ENCODE measurements around the gene PNLDC1. TPM values are rescaled to one million over a fixed set of nuclear protein-coding genes. Genes with fewer than 3 reads are reported as not detected.

PNLDC1 gene
- total RNA-seq, 1 donor from 2014 or later, result 0.49 TPM

- Mint-ChIP-seq H3K27me3 (ENCODE audit: low read depth) (no peaks in the 10 kb centered on the region), H3K4me1 (peaks cover 10% of the 10 kb centered on the region), H3K27ac (ENCODE audit: unreplicated experiment) (no peak overlapping the region), H3K9me3 (no peaks in the 10 kb centered on the region), H3K36me3 (ENCODE audit: low read depth) (no peaks in the 10 kb centered on the region), H3K4me3 (no peak overlapping the region)
- no peak for TF ChIP-seq CTCF (conservative IDR thresholded peaks at IDR 0.05)
- DNase-seq (ENCODE audit: low read depth, low spot score), result no peak
Measured at GRCh38 chr6:159831373-159831679, 31.2 kb downstream of the PNLDC1 start.

GRCh38 chr6:159832946-159833345 is 32.9 kb downstream of the PNLDC1 start:
- no peak overlapping the region for H3K4me3 Mint-ChIP-seq
- H3K27me3 Mint-ChIP-seq (ENCODE audit: low read depth), result no peaks in the 10 kb centered on the region
- no peaks in the 10 kb centered on the region for H3K9me3 Mint-ChIP-seq
- H3K36me3 Mint-ChIP-seq (ENCODE audit: low read depth), result no peaks in the 10 kb centered on the region
- no peak for TF ChIP-seq CTCF (conservative IDR thresholded peaks at IDR 0.05)
- peaks cover 10% of the 10 kb centered on the region for H3K4me1 Mint-ChIP-seq
- no peak for DNase-seq (ENCODE audit: low read depth, low spot score)
- no peak overlapping the region for H3K27ac Mint-ChIP-seq (ENCODE audit: unreplicated experiment)

GRCh38 chr6:159833556-159833955 is 33.5 kb downstream of the PNLDC1 start:
- Mint-ChIP-seq H3K9me3 (no peaks in the 10 kb centered on the region), H3K36me3 (ENCODE audit: low read depth) (no peaks in the 10 kb centered on the region), H3K4me1 (peaks cover 10% of the 10 kb centered on the region), H3K4me3 (no peak overlapping the region), H3K27me3 (ENCODE audit: low read depth) (no peaks in the 10 kb centered on the region), H3K27ac (ENCODE audit: unreplicated experiment) (no peak overlapping the region)
- no peak for DNase-seq (ENCODE audit: low read depth, low spot score)
- no peak for TF ChIP-seq CTCF (conservative IDR thresholded peaks at IDR 0.05)

- DNase-seq (ENCODE audit: low read depth, low spot score), result no peak
- Mint-ChIP-seq H3K27ac (ENCODE audit: unreplicated experiment) (no peak overlapping the region), H3K27me3 (ENCODE audit: low read depth) (no peaks in the 10 kb centered on the region), H3K4me3 (no peak overlapping the region), H3K36me3 (ENCODE audit: low read depth) (no peaks in the 10 kb centered on the region), H3K4me1 (peaks cover 10% of the 10 kb centered on the region), H3K9me3 (no peaks in the 10 kb centered on the region)
- no peak for TF ChIP-seq CTCF (conservative IDR thresholded peaks at IDR 0.05)
Measured at GRCh38 chr6:159833997-159834603, 34.0 kb downstream of the PNLDC1 start.

- Mint-ChIP-seq H3K27me3 (ENCODE audit: low read depth) (no peaks in the 10 kb centered on the region), H3K27ac (ENCODE audit: unreplicated experiment) (no peak overlapping the region), H3K4me1 (no peaks in the 10 kb centered on the region), H3K4me3 (no peak overlapping the region), H3K9me3 (no peaks in the 10 kb centered on the region), H3K36me3 (ENCODE audit: low read depth) (no peaks in the 10 kb centered on the region)
- no peak for DNase-seq (ENCODE audit: low read depth, low spot score)
- no peak for TF ChIP-seq CTCF (conservative IDR thresholded peaks at IDR 0.05)
Measured at GRCh38 chr6:159836718-159837490, 36.8 kb downstream of the PNLDC1 start.
